Thoracic aorta (tissue), 2 donors: ENCODE measurements around the gene TLN1. TPM values are rescaled to one million over a fixed set of nuclear protein-coding genes. Genes with fewer than 3 reads are reported as not detected.

ENCODE experiments used
- ATAC-seq: fragments of 150-250 bp; one replicate; pipeline ENCODE4 v1.8.0; 2017; ENCODE audit warnings: low read depth; ENCODE audit not compliant: insufficient number of reproducible peaks, low FRiP score
- DNase-seq: peaks from one replicate; pipeline ENCODE4 v3.0.0-alpha.2; 2020; ENCODE audit warnings: low spot score
- H3K27ac ChIP-seq, 2 donors: fragments of 200-600 bp; sonication (generic); 1 replicate in 1 of 2; 2 replicates in 1 of 2; pipeline ENCODE4 v1.5.1; 2016; ENCODE audit warnings: mild to moderate bottlenecking in 2 of 2, moderate library complexity in 2 of 2
- H3K27me3 ChIP-seq: fragments of 200-600 bp; sonication (generic); replicated peaks from 2 replicates; pipeline ENCODE4 v1.6.0; 2016; ENCODE audit warnings: mild to moderate bottlenecking; ENCODE audit not compliant: insufficient read depth
- H3K36me3 ChIP-seq: fragments of 200-600 bp; sonication (generic); one replicate; pipeline ENCODE4 v1.5.1; 2016
- H3K4me1 ChIP-seq, 2 donors: fragments of 200-600 bp; sonication (generic); 1 replicate in 1 of 2; 2 replicates in 1 of 2; pipeline versions ENCODE4 v1.5.1 to v1.6.0; 2016; ENCODE audit warnings: low read depth in 2 of 2, mild to moderate bottlenecking in 1 of 2; ENCODE audit not compliant: control insufficient read depth in 1 of 2
- H3K4me3 ChIP-seq: fragments of 200-600 bp; sonication (generic); 2 replicates; pipeline ENCODE4 v1.5.1; 2016; ENCODE audit warnings: mild to moderate bottlenecking
- H3K9me3 ChIP-seq: fragments of 200-600 bp; sonication (generic); 2 replicates; pipeline ENCODE4 v1.5.1; 2016
- CTCF ChIP-seq: fragments of 200-600 bp; sonication (generic); IDR thresholded peaks from one replicate; pipeline ENCODE4 v1.5.1; 2019; ENCODE audit warnings: antibody characterized with exemption
- total RNA-seq, 2 donors: library from RNA; depleted of rRNA; stranded (reverse); fragments of >200 nt; gene quantifications; one replicate each; pipeline versions ENCODE4 v1.1.0 to v1.2.3, GENCODE V29; 2016

TLN1 gene
- total RNA-seq, 2 donors from 2014 or later, result 889 to 1,019 TPM

- H3K27me3 ChIP-seq, result no peaks in the 10 kb centered on the region
- ATAC-seq (peak; percentile 63), DNase-seq (no peak)
- H3K4me1 ChIP-seq, result peaks cover 23 to 54% of the 10 kb centered on the region in 2 donors
- peaks cover 41% of the 10 kb centered on the region for H3K36me3 ChIP-seq
- H3K9me3 ChIP-seq, result no peaks in the 10 kb centered on the region
- H3K4me3 ChIP-seq, result peak within 1 kb of the TSS; percentile 98
- TF ChIP-seq CTCF, result no peak
- peak within 1 kb of the TSS; percentile 76 to 93 for H3K27ac ChIP-seq
Measured at GRCh38 chr9:35748858-35749514, 17.0 kb upstream of the TLN1 start, which contains the start of the genes GBA2 and RGP1. Gene GBA2 (minus strand): TSS chr9:35749228. CDS start chr9:35748704, 524 bp downstream. Gene RGP1 (plus strand): TSS chr9:35749287. CDS start chr9:35749756, 469 bp downstream.

GRCh38 chr9:35748242-35748857, 16.4 kb upstream of the TLN1 start:
- ATAC-seq (peak; percentile 3), DNase-seq (no peak)
- Histone ChIP-seq H3K4me3 (peak overlapping the region; percentile 98), H3K9me3 (no peaks in the 10 kb centered on the region), H3K27ac (peak overlapping the region; percentile 76 to 93), H3K36me3 (peaks cover 43% of the 10 kb centered on the region), H3K4me1 (peaks cover 23 to 54% of the 10 kb centered on the region in 2 donors), H3K27me3 (no peaks in the 10 kb centered on the region)
- TF ChIP-seq CTCF, result no peak

DNA sequence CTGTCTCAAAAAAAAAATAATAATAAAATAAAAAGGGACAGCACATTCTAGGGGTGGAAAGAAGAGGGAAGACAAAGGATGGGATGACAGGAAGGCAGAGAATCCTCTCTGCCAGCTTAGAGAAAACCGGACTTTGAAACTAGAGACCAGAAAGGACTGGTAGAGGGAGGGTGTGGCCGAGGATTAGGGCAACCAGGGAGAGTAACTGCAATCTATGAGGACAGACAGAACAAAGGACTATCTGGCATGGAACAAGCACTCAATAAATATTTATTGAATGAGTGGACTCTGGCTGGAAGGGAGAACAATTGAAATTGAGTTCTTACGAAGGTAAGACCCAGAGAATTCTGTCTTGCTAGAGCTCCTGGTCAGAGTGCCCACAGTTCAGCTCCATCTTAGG, 14.6 kb upstream of the TLN1 start:
- peak overlapping the region in 1 of 2 donors; percentile 17 for H3K27ac ChIP-seq
- peak overlapping the region; percentile 98 for H3K4me3 ChIP-seq
- TF ChIP-seq CTCF, result no peak
- H3K36me3 ChIP-seq, result peaks cover 41% of the 10 kb centered on the region
- H3K9me3 ChIP-seq, result no peaks in the 10 kb centered on the region
- ATAC-seq, result no peak
- no peak for DNase-seq
- H3K4me1 ChIP-seq, result peaks cover 23 to 54% of the 10 kb centered on the region in 2 donors
- H3K27me3 ChIP-seq, result no peaks in the 10 kb centered on the region

DNA sequence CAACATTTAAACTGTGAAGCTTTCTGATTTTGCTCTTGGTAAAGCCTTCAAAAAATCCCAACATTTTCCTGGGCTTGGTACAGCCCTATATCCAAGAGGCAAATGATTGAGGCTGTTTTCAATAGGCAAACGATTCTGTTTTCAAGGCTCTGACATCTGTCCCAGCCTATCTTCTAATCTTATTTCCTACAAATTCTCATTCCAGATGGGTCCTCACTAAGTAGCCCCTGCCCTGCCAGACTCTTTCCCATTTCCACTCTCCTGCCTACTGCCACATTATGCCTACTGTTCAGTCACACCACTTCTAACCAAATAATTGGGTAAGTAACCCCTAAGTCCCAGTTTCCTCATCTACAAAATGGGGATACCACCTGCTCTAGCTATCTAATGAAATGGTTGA, 13.6 kb upstream of the TLN1 start:
- peaks cover 40% of the 10 kb centered on the region for H3K36me3 ChIP-seq
- no peak overlapping the region for H3K27ac ChIP-seq
- H3K4me3 ChIP-seq, result peak overlapping the region; percentile 98

More for the DNA sequence above, 13.6 kb upstream of the TLN1 start:
- DNase-seq (no peak), ATAC-seq (no peak)
- no peaks in the 10 kb centered on the region for H3K27me3 ChIP-seq
- no peak for TF ChIP-seq CTCF
- no peaks in the 10 kb centered on the region for H3K9me3 ChIP-seq
- H3K4me1 ChIP-seq, result peaks cover 23 to 51% of the 10 kb centered on the region in 2 donors
